ENCODE measurements around the gene OTOF. TPM values are rescaled to one million over a fixed set of nuclear protein-coding genes. Genes with fewer than 3 reads are reported as not detected.

Gene OTOF
- total and polyA plus RNA-seq, 12 donors, result 0.03 to 0.25 (median 0.08) TPM; not detected in 8

- Histone ChIP-seq H3K4me3 (no peak overlapping the region), H3K4me1 (peaks cover 0 to 2% (median 0%) of the 10 kb centered on the region in 9 donors), H3K36me3 (no peaks in the 10 kb centered on the region), H3K27me3 (peaks cover 0 to 7% (median 0%) of the 10 kb centered on the region in 7 donors), H3K9me3 (peaks cover 0 to 6% (median 0%) of the 10 kb centered on the region in 11 donors), H3K27ac (no peak overlapping the region)
- WGBS, 2 donors, result 89 to 91% methylated on average over 10 of the region's 10 CpGs
- ATAC-seq (no peak), DNase-seq (no peak)
- intact Hi-C loops (cut with DNase I), result no loop called here
- TF ChIP-seq CTCF (IDR thresholded peaks at IDR 0.05), result no peak
These were observed 28.5 kb downstream of the OTOF start for GRCh38 chr2:26449278-26450030.

GRCh38 chr2:26448651-26449050, 29.3 kb downstream of the OTOF start:
- 92 to 93% methylated on average over 9 of the region's 9 CpGs for WGBS, 2 donors
- TF ChIP-seq CTCF (IDR thresholded peaks at IDR 0.05), result no peak
- intact Hi-C loops (cut with DNase I), result no loop called here

GRCh38 chr2:26444236-26444635, 33.7 kb downstream of the OTOF start:
- intact Hi-C loops (cut with DNase I), result no loop called here
- WGBS, 2 donors, result 65 to 67% methylated on average over 7 of the region's 7 CpGs
- Histone ChIP-seq H3K27ac (no peak overlapping the region), H3K4me3 (no peak overlapping the region), H3K9me3 (no peaks in the 10 kb centered on the region), H3K36me3 (no peaks in the 10 kb centered on the region), H3K27me3 (no peaks in the 10 kb centered on the region), H3K4me1 (peaks cover 0 to 3% (median 0%) of the 10 kb centered on the region in 9 donors)
- ATAC-seq (peak in 6 of 8 donors; percentile 67 to 91 (median 84)), DNase-seq (no peak)
- no peak for TF ChIP-seq CTCF (IDR thresholded peaks at IDR 0.05)

More at GRCh38 chr2:26448651-26449050, 29.3 kb downstream of the OTOF start:
- DNase-seq (no peak), ATAC-seq (peak in 1 of 8 donors; percentile 36)
- H3K9me3 ChIP-seq, result peaks cover 0 to 6% (median 0%) of the 10 kb centered on the region in 11 donors
- H3K27me3 ChIP-seq, result peaks cover 0 to 7% (median 0%) of the 10 kb centered on the region in 7 donors
- H3K4me1 ChIP-seq, result peaks cover 0 to 3% (median 0%) of the 10 kb centered on the region in 9 donors
- H3K27ac ChIP-seq, result no peak overlapping the region
- H3K4me3 ChIP-seq, result no peak overlapping the region
- no peaks in the 10 kb centered on the region for H3K36me3 ChIP-seq

- Histone ChIP-seq H3K36me3 (no peaks in the 10 kb centered on the region), H3K4me1 (peaks cover 0 to 3% (median 0%) of the 10 kb centered on the region in 9 donors), H3K4me3 (no peak overlapping the region), H3K9me3 (no peaks in the 10 kb centered on the region), H3K27ac (no peak overlapping the region), H3K27me3 (no peaks in the 10 kb centered on the region)
- DNase-seq (no peak), ATAC-seq (no peak)
- WGBS, 2 donors, result 62 to 70% methylated on average over 3 of the region's 3 CpGs
- TF ChIP-seq CTCF (IDR thresholded peaks at IDR 0.05), result no peak
- intact Hi-C loops (cut with DNase I), result no loop called here
These were observed 35.2 kb downstream of the OTOF start for GRCh38 chr2:26442707-26443106.
